ENCODE results near the gene CNP. TPM values are rescaled to one million over a fixed set of nuclear protein-coding genes. Genes with fewer than 3 reads are reported as not detected.

CNP gene
- total and polyA plus RNA-seq, 7 donors: 24.0 to 71.3 (median 52.0) TPM

GRCh38 chr17:41935641-41936040, 31.0 kb upstream of the CNP start:
- Histone ChIP-seq H3K27ac (no peak overlapping the region), H3K4me3 (no peak overlapping the region), H3K4me1 (peaks cover 0 to 7% (median 3%) of the 10 kb centered on the region in 4 donors), H3K27me3 (no peaks in the 10 kb centered on the region), H3K9me3 (no peaks in the 10 kb centered on the region), H3K36me3 (peaks cover 0 to 21% (median 0%) of the 10 kb centered on the region in 4 donors)
- intact Hi-C loops (cut with DNase I): no loop called here
- 96% methylated on average over 6 of the region's 6 CpGs for WGBS, 2 donors
- DNase-seq: no peak
- TF ChIP-seq POLR2A (IDR thresholded peaks at IDR 0.05) (no peak), EP300 (IDR thresholded peaks at IDR 0.05) (no peak), CTCF (IDR thresholded peaks at IDR 0.05) (no peak), POLR2AphosphoS5 (IDR thresholded peaks at IDR 0.05) (no peak)

GRCh38 chr17:41937970-41938954, 28.3 kb upstream of the CNP start:
- no peak overlapping the region for H3K27ac ChIP-seq
- H3K9me3 ChIP-seq: no peaks in the 10 kb centered on the region
- no peak overlapping the region for H3K4me3 ChIP-seq
- TF ChIP-seq POLR2AphosphoS5 (IDR thresholded peaks at IDR 0.05) (no peak), EP300 (IDR thresholded peaks at IDR 0.05) (no peak), POLR2A (IDR thresholded peaks at IDR 0.05) (no peak), CTCF (IDR thresholded peaks at IDR 0.05) (no peak)
- no peak for DNase-seq
- intact Hi-C loops (cut with DNase I): no loop called here
- H3K4me1 ChIP-seq: no peaks in the 10 kb centered on the region
- peaks cover 0 to 21% (median 0%) of the 10 kb centered on the region in 4 donors for H3K36me3 ChIP-seq
- no peaks in the 10 kb centered on the region for H3K27me3 ChIP-seq
- 91 to 95% methylated on average over 19 of the region's 19 CpGs for WGBS, 2 donors

- H3K9me3 ChIP-seq: no peaks in the 10 kb centered on the region
- H3K27ac ChIP-seq: no peak overlapping the region
- H3K27me3 ChIP-seq: no peaks in the 10 kb centered on the region
- H3K36me3 ChIP-seq: peaks cover 0 to 21% (median 0%) of the 10 kb centered on the region in 4 donors
- intact Hi-C loops (cut with DNase I): no loop called here
- WGBS, 2 donors: 90 to 91% methylated on average over 4 of the region's 4 CpGs
- no peaks in the 10 kb centered on the region for H3K4me1 ChIP-seq
- TF ChIP-seq POLR2A (IDR thresholded peaks at IDR 0.05) (no peak), CTCF (IDR thresholded peaks at IDR 0.05) (no peak), EP300 (IDR thresholded peaks at IDR 0.05) (no peak)
- H3K4me3 ChIP-seq: no peak overlapping the region
- DNase-seq: no peak
Measured at GRCh38 chr17:41939044-41939692, 27.4 kb upstream of the CNP start.

- Histone ChIP-seq H3K4me1 (no peaks in the 10 kb centered on the region), H3K27ac (no peak overlapping the region), H3K9me3 (no peaks in the 10 kb centered on the region), H3K27me3 (no peaks in the 10 kb centered on the region), H3K36me3 (peaks cover 0 to 21% (median 0%) of the 10 kb centered on the region in 4 donors), H3K4me3 (no peak overlapping the region)
- TF ChIP-seq POLR2A (IDR thresholded peaks at IDR 0.05) (no peak), POLR2AphosphoS5 (IDR thresholded peaks at IDR 0.05) (no peak), EP300 (IDR thresholded peaks at IDR 0.05) (no peak), CTCF (IDR thresholded peaks at IDR 0.05) (no peak)
- 91 to 92% methylated on average over 6 of the region's 6 CpGs for WGBS, 2 donors
- DNase-seq: no peak
- intact Hi-C loops (cut with DNase I): no loop called here
Measured at GRCh38 chr17:41939693-41940090, 26.9 kb upstream of the CNP start.
